Amniotic epithelial cell (primary cell): ENCODE results near the gene DNAH6.
"Not testable (repeated sequence)": the region's sequence is repeated elsewhere in the genome, so short reads cannot be mapped to it uniquely, and the experiment has no call there.

Experiments used
- DNase-seq: peaks from one replicate; pipeline ENCODE4 v3.0.0-alpha.2; 2010; ENCODE audit warnings: low read depth

DNAH6 gene

DNA sequence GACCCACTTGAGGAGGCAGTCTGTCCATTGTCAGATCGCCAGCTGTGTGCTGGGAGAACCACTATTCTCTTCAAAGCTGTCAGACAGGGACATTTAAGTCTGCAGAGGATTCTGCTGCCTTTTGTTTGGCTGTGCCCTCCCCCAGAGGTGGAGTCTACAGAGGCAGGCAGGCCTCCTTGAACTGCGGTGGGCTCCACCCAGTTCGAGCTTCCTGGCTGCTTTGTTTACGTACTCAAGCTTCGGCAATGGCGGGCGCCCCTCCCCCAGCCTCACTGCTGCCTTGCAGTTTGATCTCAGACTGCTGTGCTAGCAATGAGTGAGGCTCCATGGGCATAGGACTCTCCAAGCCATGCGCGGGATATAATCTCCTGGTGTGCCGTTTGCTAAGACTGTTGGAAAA lies 5.3 kb upstream of the DNAH6 start:
- not testable (repeated sequence) for DNase-seq

DNA sequence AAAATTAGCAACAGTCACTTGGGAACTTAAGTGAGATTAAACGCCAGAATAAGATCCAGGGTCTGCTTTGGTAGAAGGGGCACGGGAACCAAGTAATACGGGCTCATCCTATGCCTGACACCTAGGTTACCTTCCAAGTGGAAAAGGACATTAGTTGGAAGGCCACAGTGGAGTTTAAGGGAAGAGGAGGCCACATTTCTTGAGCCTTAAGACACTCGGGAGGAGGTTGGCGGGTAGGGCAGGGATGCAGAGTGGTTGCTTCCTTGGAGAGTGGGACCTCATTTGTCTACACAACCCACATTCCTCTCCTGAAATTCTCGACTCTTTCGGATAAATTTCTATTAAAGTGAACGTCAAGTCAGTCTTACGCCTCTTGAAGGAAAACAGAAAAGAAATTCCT lies 510 bp upstream of the DNAH6 start:
- DNase-seq, result no peak

DNA sequence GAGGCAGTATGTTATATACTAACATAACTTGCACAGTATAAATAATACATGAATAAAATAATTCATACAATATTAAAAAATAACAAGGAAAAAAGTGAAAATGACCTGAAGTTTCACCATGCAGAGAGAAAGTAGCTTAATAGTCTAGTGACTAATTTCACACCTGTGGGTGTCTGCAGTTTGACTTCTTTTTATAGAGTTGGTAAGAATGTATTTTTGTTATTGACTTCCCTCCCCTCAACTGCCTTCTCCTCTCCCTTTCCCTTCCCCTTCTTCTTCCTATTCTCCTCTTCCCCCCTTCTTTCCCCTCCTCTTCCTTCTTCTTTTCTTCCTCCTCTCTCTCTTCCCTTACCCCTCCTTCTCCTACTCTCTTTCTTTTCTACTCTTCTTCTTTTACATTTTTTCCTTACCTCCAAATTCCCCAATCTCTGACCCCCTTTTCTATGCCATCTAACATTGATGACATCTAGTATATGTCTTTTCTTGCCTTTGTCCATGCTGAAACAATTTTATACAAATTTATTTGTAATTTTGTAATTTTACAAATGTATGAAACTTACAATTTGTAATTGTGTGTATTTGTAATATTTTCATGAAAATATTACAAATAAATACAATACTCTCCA lies 3.1 kb downstream of the DNAH6 start:
- DNase-seq, result no peak

DNA sequence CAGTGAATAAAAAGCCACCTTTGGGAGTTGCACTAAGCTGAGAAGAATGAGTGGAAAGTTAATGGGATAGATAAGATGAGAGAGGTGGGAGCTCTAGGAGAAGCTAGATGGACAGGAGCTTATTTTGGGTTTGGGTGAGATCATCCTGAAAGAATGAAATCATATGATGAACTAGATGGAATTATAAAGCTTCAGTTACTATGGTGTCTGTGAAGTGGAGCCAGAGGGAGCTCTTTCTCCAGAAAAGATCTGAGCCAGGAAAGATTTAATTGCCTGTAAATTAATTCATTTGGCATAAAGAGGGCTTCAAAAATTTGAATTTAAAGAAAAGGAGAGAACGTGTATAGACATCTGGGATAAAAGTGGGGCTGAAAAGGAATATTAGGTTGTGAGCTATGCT lies 10.3 kb downstream of the DNAH6 start:
- peak; percentile 10 for DNase-seq

DNA sequence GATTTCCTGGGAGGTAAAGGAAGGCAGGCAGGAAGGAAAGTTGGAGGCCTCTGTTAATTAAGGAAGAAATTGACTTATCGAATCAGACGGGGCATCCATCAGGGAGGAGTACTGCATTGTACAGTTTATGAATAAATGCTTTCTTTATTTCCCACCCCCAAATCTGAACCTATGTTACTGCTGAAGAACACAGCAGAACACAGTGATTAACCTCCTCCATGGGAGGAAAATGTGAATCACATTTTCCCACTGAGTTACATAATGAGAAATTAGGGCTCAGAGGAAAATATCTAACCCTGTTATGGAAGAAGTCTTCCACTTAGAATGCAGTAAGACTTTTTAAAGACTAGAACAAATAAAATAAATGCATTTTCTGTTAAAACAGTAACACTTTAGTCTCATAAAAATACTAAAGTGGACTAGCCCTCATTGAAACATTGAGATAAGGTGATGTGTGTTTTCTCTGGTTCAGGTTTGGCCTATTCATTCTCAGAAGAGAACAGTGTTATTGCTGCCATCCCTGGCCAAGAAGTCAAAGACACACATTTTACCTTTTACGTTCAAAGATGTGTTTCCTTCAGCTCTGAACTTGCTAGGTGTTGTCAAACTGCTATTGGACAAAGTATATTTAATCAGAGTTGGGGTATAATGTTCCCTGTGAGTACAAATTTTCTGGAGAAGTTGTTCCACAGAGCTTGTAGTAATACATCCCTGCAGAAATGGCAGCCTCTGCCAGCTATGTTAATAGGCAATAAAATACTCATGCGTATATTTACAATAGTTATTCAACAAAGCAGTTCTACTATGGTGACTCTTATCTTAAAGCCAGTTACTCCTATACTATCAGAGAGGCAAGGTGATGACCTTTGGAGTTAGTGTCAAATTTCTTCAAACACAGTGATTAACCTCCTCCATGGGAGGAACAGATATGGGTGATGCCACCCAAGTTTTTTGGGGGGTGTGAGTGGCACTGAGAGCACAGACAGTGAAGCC lies 11.1 kb downstream of the DNAH6 start:
- DNase-seq, result peak; percentile 25

DNA sequence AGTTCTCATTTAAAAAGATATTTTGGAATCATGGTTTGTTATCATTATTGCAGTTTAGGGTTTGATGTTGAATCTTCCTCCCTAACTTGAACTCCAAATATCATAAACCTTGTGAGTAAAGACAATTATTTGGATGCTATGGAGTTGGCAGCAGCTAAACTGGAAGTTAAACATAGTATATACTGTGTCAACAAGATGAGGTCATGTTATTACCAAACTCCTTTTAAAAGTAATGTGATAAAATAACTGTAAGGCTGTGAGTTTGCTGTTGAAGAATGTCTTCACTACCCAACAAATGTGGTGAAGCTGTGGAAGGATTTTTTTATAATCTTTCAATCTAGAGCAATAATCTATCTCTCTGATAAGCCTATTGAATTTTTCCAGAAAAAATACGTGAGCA lies 16.0 kb downstream of the DNAH6 start:
- peak; percentile 2 for DNase-seq

DNA sequence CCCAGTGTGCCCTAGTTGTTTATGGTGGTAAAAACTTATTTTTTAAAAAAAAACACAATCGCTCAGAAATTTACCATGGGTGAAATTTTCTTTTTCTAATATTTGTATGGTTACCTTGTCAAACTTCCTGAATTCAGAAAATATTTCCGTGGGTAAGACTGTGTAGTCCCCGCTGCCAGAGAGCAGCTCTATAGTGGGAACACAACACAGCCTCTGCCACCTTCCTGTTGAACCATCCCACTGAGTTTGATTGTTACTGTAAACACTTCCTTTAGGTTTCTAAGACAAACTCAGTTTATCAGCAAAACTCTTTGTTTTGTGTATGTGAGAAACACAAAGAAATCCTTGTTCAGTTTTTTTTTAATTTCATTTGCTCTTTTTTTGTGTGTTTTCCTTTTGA lies 17.9 kb downstream of the DNAH6 start:
- no peak for DNase-seq

DNA sequence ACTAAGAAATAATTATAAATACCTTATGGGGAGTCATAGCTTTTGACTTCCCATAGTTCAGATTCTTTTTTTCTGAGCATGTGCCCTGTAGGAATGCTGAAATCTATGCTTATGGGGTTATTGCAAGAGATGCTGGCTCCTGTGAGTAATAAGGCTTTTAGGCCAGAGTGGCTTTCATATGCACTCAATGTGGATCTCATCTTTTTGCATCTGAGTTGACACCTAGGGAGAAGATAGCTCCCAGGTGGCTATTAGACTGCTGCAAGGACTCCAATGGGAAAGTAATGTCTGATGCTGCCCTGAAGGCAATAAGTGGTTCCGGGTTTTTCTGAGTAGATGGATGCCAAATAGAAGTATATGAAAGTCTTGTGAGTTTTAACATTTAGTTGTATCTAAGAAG lies 21.0 kb downstream of the DNAH6 start:
- DNase-seq, result no peak

DNA sequence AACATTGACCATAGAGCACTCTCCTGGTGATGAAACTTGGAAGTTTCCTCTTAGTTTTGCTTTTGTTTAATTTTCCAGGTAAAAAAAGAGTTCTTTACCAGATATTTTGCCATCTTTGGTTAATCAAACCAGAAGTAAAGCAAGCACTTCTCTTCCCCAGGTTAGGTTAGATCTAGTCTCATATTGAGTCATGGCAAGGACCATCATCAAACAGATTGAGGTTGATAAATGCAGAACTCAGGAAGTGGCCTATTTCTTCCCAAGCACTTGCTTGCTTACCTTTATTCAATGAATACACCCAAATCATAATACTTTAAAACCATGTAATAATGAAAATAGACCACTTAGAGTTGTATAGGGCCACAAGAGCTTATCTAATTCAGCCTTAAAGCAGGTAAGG lies 23.4 kb downstream of the DNAH6 start:
- DNase-seq, result no peak

DNA sequence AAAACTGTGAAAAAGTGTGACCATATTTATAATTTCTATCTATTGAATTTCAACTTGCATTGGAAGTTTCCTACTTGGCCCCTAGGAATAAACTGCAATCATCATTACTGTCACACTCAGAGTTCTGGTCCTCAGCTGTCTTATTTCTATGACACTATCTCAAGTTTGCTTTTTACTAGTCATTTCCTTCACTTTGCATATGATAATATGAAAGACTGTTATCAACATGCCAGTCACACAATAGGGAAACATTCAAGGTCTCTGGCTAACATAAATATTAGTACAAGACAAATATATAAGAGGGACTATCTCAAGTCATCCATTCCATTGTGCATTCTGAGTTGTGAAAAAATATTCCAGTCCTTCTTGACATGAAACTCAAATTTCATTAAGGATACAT lies 28.7 kb downstream of the DNAH6 start:
- no peak for DNase-seq

DNA sequence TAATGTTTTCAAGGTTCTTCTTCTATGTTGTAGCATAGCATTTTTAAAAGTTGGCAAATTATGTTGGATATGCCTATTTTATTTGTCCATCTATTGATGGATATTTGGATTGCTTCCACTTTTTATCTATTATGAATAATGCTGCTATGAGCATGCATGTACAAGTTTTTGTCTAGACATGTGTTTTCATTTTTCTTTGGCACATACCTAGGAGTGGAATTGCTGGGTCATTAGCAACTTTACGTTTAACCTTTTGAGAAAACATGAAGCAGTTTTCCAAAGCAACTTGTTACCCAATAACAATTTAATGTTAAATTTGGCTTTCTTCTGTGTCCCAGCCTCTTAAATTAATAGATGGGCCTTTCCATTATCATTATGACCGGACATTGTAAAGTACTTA lies 30.3 kb downstream of the DNAH6 start:
- no peak for DNase-seq

DNA sequence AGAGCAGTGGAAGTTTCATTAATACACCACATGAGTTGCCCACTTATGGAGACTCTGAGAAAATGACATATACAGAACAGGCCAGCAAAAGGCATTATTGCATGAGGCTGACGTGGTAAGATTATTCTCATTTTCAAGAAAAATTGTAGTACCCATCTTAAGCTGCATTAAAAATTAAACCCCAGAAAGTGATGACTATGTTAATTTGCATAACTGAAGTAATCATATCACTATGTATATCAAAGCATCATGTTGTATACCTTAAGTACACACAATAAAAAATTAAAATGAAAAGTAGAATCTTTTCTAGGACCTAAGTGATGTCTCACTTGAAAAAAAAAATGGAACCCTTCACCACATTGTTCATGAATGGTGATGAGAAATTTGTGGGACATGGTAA lies 32.0 kb downstream of the DNAH6 start:
- DNase-seq, result no peak

DNA sequence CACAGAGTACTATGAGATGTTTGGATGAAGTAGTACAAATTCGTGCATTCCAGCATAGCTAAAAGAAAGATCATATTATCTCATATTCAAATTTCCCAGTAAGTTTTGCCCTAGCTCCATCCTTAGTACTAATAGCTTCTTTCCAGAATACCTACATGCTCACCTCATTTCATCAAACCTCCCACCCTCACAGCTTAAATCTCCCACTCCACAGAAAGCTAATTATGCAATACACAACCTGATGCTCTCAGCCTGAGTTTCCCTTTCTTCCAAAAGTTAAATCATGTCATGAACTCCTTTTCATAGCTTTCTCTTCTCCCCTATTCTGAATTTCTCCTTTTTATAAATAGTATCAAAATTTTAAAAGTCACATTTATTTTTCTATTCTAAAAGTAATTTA lies 34.6 kb downstream of the DNAH6 start:
- DNase-seq, result no peak

DNA sequence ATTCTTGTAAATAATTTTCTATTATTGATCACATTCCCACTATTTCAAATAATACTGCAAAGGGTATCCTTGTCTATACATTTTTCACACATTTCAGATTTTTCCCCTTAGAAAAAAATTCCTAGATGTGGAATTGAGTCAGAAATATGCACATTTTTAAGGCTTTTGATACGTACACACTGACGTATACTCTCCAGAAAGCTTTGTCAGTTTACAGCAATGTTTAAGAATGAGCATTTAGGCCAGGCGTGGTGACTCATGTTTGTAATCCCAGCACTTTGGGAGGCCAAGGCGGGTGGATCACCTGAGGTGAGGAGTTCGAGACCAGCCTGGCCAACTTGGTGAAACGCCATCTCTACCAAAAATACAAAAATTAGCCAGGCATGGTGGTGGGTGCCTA lies 35.2 kb downstream of the DNAH6 start:
- DNase-seq, result not testable (repeated sequence)

DNA sequence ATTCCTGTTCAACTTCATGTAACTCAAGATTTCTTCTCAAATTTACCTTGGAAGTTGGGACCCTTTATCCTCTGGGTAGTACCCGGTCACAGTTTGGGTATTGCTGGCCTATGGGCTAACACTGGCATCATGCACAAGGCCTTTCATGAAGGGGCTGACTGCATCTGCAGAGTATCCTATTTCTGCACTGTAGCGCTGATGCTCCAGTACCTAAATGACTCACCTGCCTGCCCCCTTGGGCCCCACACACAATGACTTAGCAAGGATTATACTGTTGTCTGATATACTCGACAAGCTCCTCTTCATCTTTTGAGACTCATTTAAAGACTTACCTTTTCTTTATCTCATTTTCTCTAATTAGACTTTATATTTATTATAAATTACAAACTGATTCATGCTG lies 39.9 kb downstream of the DNAH6 start:
- peak; percentile 1 for DNase-seq

DNA sequence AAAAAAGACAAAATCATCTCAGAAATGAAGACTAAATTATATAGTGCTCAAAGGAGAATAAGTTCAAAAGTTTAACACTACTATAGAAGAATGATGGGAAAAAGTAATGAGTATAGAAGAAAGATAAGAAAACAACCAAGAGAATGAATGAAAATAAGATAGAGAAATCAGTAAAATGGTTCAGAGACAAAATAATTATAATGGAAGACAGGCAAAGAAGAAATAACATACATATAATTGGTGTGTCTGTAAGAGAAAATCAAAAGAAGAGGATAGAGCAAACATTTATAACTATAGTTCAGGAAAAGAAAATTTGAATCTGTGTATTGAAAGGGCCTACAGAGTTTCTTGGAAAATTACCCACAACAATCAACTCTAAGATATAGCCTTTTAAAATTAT lies 43.5 kb downstream of the DNAH6 start:
- no peak for DNase-seq

DNA sequence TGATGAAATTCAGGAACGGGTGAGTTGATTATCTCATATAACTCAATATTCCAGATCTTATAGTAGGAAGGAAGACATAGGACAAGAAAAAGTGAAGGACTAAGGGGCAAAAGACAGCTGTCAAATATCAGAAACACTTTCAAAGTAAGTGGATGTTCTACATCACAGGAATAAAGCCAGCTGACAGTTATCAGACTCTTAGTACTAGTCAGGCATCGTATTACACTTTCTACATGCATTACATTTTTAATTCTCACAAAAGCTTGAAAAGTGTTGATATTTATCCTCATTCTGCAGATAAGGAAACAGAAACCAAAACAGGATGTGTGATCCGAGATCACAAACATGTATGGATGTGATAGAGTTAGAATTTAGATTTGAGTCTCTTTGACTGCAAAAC lies 63.4 kb downstream of the DNAH6 start:
- no peak for DNase-seq

DNA sequence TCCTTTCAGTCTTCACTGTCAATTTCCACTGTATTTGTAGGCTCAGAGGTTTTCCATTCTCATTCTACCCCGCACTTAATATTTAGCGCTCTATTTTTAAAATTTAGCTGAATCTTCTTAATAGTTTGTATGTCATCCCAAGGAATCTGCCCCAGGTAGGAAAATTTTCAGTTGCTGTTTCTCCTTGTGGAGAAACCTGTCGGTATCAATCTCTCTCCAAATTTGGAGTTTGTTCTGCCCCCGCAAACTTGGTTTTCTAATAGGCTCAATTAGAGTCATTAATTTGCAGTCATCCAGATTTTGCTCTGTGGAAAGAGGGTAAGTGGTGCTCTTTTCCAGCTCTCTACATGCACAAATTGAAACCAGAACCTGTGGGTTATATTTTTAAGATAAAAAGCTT lies 87.6 kb downstream of the DNAH6 start:
- no peak for DNase-seq

DNA sequence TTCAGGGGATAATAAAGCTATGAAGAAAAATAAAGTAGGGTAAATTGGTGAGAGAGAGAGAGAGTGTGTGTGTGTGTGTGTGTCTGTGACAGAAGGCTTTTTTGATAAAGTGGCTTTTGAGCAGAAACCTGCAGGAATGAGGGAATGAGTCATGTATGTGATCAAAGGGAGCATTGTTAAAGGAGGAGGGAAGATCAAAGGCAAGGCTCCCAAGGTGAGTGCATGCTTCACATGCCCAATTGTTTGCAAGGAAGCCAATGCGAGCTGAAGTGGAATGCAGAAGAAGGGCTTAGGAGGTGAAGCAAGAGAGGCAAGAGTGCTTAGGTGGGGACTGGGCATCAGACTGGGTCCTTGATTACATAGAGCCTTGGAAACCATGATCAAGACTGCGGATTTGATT lies 96.8 kb downstream of the DNAH6 start:
- no peak for DNase-seq

DNA sequence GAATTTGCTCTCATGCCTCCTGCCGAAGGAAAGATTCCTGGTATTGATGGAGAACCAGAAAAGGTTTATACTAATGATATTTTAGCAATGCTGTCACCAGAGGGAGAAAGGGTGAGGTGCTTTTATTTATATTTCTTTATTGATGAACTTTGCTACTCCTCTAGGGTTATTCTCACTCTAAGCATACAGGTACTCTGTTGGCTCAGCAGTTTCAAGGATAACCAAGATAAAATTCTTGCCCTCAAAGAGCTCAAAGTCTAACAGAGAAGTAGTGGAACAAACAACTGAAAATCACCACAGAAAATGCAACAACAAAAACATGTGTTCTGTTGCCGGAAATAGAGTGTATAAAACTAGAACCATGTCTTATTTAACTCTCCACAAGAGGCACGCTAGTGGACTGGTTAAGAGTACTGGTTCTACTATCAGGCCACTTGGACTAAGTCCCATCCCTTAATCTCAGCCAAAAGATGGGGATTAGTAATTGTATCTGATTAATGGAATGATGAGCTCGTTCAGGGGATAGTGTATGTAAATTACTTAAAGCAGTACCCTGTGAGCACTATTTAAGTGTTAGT lies 103.6 kb downstream of the DNAH6 start:
- DNase-seq, result no peak

DNA sequence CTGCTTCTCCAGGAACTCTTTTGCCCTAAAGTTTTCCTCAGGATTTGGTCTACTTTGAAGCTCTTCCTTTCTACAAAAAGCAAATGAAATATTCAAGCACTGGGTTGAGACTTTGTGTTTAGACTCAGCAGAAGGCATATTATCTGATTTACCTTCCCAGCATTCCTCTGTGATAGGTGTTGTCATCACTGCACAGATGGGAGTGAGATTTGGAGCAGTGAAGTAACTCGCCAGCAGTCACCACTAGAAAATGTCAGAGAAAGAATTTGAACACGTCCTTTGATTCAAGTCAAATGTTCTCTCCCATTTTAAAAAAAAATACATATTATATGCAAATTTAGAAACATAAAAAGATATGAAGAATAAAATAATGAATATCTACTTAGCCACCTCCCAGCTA lies 112.2 kb downstream of the DNAH6 start:
- no peak for DNase-seq

DNA sequence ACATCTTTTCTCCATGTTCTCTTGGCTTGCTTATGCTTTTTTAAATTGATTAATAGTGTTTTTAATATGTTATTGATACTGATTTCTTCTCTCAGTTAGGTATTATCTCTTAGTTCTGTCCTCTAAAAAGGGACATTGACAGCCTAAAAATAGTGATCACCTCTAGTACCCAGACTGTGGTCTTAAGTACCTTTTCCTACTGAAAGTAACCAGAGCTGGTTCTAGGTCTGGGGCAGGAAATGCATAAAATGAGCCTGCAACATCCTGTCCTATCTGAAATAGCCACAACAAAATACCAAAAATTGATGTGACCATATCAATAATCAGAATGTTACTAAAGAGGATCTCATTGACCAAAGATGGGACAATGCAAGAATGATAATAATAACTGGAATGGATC lies 113.3 kb downstream of the DNAH6 start:
- no peak for DNase-seq

DNA sequence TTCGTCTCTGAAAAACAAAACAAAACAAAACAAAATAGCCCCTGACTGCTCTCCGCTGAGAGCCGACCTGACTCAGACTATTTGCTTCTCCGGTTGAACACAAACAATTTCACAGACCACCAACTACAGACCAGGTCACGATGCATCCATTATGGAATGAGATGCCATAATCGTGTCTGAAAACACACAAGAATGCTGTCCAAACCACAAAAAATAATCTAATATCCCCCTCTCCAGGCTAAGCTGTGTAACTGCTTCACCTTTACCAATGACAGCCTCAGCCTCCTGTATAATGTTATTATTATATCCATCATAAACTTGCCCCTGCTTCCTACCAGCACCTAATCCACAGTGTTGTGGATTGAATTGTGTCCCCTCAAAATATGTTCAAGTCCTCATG lies 114.7 kb downstream of the DNAH6 start:
- peak; percentile 68 for DNase-seq
